HPDE6-E6E7 (cell line): ENCODE data around the gene RBP5.
A peak's percentile ranks its signal among the peaks of the same experiment; 100 is the strongest.

Experiments
- DNase-seq: peaks from one replicate; pipeline ENCODE4 v3.0.0; 2011; ENCODE audit warnings: missing footprints; ENCODE audit errors: extremely low spot score

RBP5 gene

GRCh38 chr12:7146228-7146627, 17.5 kb upstream of the RBP5 start:
- no peak for DNase-seq

GRCh38 chr12:7145671-7146070, 17.0 kb upstream of the RBP5 start:
- no peak for DNase-seq

- DNase-seq = peak; percentile 29
Observed at GRCh38 chr12:7144414-7145120, 15.9 kb upstream of the RBP5 start.

GRCh38 chr12:7143564-7143963, 14.9 kb upstream of the RBP5 start:
- no peak for DNase-seq

- no peak for DNase-seq
Observed at GRCh38 chr12:7142809-7143465, 14.2 kb upstream of the RBP5 start.

- peak; percentile 57 for DNase-seq
Observed at GRCh38 chr12:7142056-7142644, 13.5 kb upstream of the RBP5 start.

GRCh38 chr12:7141351-7142005, 12.8 kb upstream of the RBP5 start:
- no peak for DNase-seq

- no peak for DNase-seq
Observed at GRCh38 chr12:7139200-7139599, 10.5 kb upstream of the RBP5 start.

- no peak for DNase-seq
Observed at GRCh38 chr12:7137908-7138307, 9.2 kb upstream of the RBP5 start.

GRCh38 chr12:7136676-7137075, 8.0 kb upstream of the RBP5 start:
- no peak for DNase-seq

- no peak for DNase-seq
Observed at GRCh38 chr12:7136071-7136470, 7.4 kb upstream of the RBP5 start.

GRCh38 chr12:7134396-7135166, 5.9 kb upstream of the RBP5 start:
- DNase-seq = no peak

GRCh38 chr12:7131502-7131866, 2.8 kb upstream of the RBP5 start:
- DNase-seq = no peak

- peak; percentile 62 for DNase-seq
Observed at GRCh38 chr12:7130701-7131501, 2.2 kb upstream of the RBP5 start.

GRCh38 chr12:7129872-7130691, 1.4 kb upstream of the RBP5 start, which contains the start of gene CLSTN3:
TSS of gene CLSTN3 (plus strand) at chr12:7130371. CDS start at chr12:7130649, 278 bp downstream.
- peak; percentile 100 for DNase-seq

- no peak for DNase-seq
Observed at GRCh38 chr12:7129287-7129871, 690 bp upstream of the RBP5 start.

- DNase-seq = no peak
Observed at GRCh38 chr12:7127916-7128626, 618 bp downstream of the RBP5 start.

GRCh38 chr12:7125632-7126227, 3.0 kb downstream of the RBP5 start:
- no peak for DNase-seq
